MM.1S (cell line): Measurements from ENCODE around the gene SYNDIG1.

Experiments
- CTCF ChIP-seq: fragments of 300-600 bp; sonication (generic); IDR thresholded peaks from 2 replicates; pipeline ENCODE4 v1.5.1; 2016; ENCODE audit warnings: antibody characterized with exemption, low read length, mixed read lengths
- EZH2phosphoT487 ChIP-seq: fragments of 300-600 bp; sonication (generic); IDR thresholded peaks from 2 replicates; pipeline ENCODE4 v1.6.1; 2018; ENCODE audit warnings: antibody characterized with exemption, low read length

- TF ChIP-seq CTCF (no peak), EZH2phosphoT487 (no peak)
Observed at GRCh38 chr20:24534282-24534681, 64.9 kb downstream of the SYNDIG1 start.
